Parathyroid adenoma (tissue), 2 donors: Measurements from ENCODE around the gene SMIM36.

Source experiments
- H2AFZ ChIP-seq: fragments of 300-600 bp; sonication (generic); one replicate; pipeline ENCODE4 v1.7.0; 2017; ENCODE audit warnings: antibody characterized with exemption, mild to moderate bottlenecking
- H3K27ac ChIP-seq: fragments of 300-600 bp; sonication (generic); one replicate; pipeline ENCODE4 v1.7.0; 2017
- H3K27me3 ChIP-seq: fragments of 300-600 bp; sonication (generic); one replicate; pipeline ENCODE4 v1.7.0; 2017; ENCODE audit warnings: low read length; ENCODE audit not compliant: control insufficient read depth, insufficient read depth
- H3K36me3 ChIP-seq: fragments of 300-600 bp; sonication (generic); one replicate; pipeline ENCODE4 v1.7.0; 2017; ENCODE audit warnings: low read length; ENCODE audit not compliant: control insufficient read depth, insufficient read depth
- H3K4me1 ChIP-seq: fragments of 300-600 bp; sonication (generic); one replicate; pipeline ENCODE4 v1.7.0; 2017; ENCODE audit warnings: control low read depth
- H3K4me2 ChIP-seq: fragments of 300-600 bp; sonication (generic); one replicate; pipeline ENCODE4 v1.7.0; 2017; ENCODE audit warnings: low read length
- H3K4me3 ChIP-seq: fragments of 300-600 bp; sonication (generic); one replicate; pipeline ENCODE4 v1.7.0; 2017; ENCODE audit warnings: low read depth, low read length
- H3K79me2 ChIP-seq: fragments of 300-600 bp; sonication (generic); one replicate; pipeline ENCODE4 v1.7.0; 2017; ENCODE audit warnings: control low read depth
- H3K9ac ChIP-seq: fragments of 300-600 bp; sonication (generic); one replicate; pipeline ENCODE4 v1.7.0; 2017; ENCODE audit warnings: mild to moderate bottlenecking
- H3K9me3 ChIP-seq: fragments of 300-600 bp; sonication (generic); one replicate; pipeline ENCODE4 v1.7.0; 2017; ENCODE audit warnings: low read length; ENCODE audit not compliant: control insufficient read depth
- TF ChIP-seq, protein P1 (sequence below): fragments of 300-600 bp; sonication (generic); IDR thresholded peaks from one replicate; pipeline ENCODE4 v1.7.0; 2017; ENCODE audit warnings: antibody characterized with exemption, mild to moderate bottlenecking
- donor health status: primary hyperparathyroidism.

The SMIM36 gene

DNA sequence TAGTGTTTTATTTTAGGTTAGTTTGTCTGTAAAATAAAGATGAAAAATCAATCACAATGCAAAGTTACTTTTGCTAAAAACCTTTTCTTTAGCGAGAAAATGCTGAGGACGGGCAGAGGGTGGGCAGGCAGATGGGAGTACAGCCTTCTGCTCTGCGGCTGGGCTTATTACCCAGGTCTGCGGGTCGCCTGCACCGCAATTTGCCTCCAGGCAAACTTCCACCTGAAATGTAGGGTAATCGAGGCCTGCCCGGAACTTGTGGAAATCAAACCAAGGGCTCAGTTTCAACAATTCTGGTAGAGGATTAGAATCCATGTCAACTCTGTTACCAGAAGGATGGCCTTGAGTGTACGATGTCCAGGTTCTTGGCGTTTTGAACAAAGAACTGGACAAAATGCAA is 67.3 kb downstream of the SMIM36 start:
- Histone ChIP-seq H3K9me3 (no peaks in the 10 kb centered on the region), H3K4me3 (no peak overlapping the region), H3K36me3 (no peaks in the 10 kb centered on the region), H3K4me2 (no peak overlapping the region), H3K4me1 (peaks cover 23% of the 10 kb centered on the region), H3K79me2 (no peaks in the 10 kb centered on the region), H3K27ac (no peak overlapping the region), H2AFZ (no peak overlapping the region), H3K27me3 (no peaks in the 10 kb centered on the region), H3K9ac (no peak overlapping the region)
- TF ChIP-seq, protein P1, sequence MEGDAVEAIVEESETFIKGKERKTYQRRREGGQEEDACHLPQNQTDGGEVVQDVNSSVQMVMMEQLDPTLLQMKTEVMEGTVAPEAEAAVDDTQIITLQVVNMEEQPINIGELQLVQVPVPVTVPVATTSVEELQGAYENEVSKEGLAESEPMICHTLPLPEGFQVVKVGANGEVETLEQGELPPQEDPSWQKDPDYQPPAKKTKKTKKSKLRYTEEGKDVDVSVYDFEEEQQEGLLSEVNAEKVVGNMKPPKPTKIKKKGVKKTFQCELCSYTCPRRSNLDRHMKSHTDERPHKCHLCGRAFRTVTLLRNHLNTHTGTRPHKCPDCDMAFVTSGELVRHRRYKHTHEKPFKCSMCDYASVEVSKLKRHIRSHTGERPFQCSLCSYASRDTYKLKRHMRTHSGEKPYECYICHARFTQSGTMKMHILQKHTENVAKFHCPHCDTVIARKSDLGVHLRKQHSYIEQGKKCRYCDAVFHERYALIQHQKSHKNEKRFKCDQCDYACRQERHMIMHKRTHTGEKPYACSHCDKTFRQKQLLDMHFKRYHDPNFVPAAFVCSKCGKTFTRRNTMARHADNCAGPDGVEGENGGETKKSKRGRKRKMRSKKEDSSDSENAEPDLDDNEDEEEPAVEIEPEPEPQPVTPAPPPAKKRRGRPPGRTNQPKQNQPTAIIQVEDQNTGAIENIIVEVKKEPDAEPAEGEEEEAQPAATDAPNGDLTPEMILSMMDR = no peak

DNA sequence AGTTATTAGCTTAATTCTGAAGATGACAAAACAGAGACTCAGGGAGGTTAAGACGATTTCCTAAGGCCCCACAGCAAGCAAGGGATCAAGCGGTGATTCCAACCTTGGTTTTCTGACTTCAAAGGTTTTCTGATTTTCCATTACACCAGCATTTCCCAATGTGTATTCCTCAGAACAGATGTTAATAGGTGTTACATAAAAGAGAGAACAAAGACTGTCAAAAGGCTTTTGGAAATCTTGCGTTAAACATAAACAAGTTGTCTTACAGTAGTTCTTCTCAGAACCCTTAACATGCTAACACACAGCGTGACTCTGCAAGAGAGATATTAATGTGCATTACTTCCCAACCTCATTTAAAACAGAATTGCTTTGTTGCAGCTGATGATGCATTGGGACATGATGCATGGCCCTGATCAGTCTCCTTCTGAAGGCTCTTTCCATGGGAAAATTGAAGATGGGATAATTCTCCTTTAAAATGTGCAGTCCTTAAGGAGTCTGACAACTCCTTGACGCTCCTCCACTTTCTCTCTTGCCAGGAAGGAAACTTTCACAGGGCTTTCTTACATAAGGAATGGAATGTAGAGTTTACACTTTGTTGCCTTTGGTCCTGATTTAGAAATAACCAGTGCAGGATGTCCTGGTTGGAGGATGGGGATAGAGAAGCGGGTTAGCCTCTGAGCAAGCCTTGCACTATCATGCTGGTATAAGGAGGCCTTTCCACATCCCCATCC is 68.1 kb downstream of the SMIM36 start:
- H3K4me1 ChIP-seq = peaks cover 18% of the 10 kb centered on the region
- H3K27me3 ChIP-seq = no peaks in the 10 kb centered on the region
- H3K36me3 ChIP-seq = no peaks in the 10 kb centered on the region
- H3K27ac ChIP-seq = no peak overlapping the region
- no peak overlapping the region for H3K4me2 ChIP-seq
- H3K9me3 ChIP-seq = no peaks in the 10 kb centered on the region
- TF ChIP-seq, protein P1 = no peak
- no peak overlapping the region for H2AFZ ChIP-seq
- H3K79me2 ChIP-seq = no peaks in the 10 kb centered on the region
- no peak overlapping the region for H3K9ac ChIP-seq
- no peak overlapping the region for H3K4me3 ChIP-seq

DNA sequence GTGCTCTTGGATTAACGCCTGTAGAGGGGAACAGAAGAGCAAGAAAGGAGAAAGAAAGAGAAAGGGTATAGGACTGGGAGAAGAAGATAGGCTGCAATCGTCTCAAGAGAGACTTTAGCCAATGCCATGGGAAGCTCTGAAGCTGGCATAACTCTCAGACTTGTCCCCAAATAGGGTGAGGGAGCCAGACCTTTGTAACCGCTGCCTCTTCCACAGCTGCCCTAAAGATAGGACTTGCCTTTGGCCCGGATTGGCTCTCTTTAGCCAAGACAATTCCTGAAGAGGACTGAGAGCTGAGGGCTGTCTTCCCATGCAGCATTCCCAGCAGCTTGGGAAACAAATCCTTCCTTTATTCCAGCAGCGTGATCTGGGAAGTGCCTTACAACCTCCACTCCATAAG is 68.8 kb downstream of the SMIM36 start:
- Histone ChIP-seq H3K4me1 (peaks cover 21% of the 10 kb centered on the region), H3K79me2 (no peaks in the 10 kb centered on the region), H3K4me2 (no peak overlapping the region), H3K36me3 (no peaks in the 10 kb centered on the region), H2AFZ (no peak overlapping the region), H3K27me3 (no peaks in the 10 kb centered on the region), H3K27ac (no peak overlapping the region), H3K9me3 (no peaks in the 10 kb centered on the region), H3K4me3 (no peak overlapping the region), H3K9ac (no peak overlapping the region)
- TF ChIP-seq, protein P1 = no peak

DNA sequence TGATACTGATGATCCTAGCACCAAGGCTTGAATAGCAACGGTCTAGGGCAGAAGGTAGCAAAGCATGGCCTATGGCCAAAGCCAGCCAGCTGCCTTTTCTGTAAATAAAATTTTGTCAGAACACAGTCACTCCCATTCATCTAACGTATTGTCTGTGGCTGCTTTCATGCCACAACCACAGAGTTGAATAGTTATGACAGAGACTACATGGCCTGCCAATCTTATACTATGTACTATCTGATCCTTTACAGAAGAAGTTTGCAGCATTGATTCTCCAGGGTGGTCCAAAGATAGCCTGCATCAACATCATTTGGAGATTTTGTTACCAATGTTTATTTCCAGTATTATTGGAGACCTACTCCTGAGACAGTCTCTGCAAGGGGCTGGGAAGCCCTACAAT is 69.7 kb downstream of the SMIM36 start:
- Histone ChIP-seq H3K4me2 (no peak overlapping the region), H3K4me1 (peaks cover 29% of the 10 kb centered on the region), H3K27me3 (no peaks in the 10 kb centered on the region), H3K9ac (no peak overlapping the region), H3K4me3 (no peak overlapping the region), H3K27ac (peak overlapping the region; percentile 30), H2AFZ (peak overlapping the region; percentile 47), H3K79me2 (no peaks in the 10 kb centered on the region), H3K9me3 (no peaks in the 10 kb centered on the region), H3K36me3 (no peaks in the 10 kb centered on the region)
- TF ChIP-seq, protein P1 = no peak

DNA sequence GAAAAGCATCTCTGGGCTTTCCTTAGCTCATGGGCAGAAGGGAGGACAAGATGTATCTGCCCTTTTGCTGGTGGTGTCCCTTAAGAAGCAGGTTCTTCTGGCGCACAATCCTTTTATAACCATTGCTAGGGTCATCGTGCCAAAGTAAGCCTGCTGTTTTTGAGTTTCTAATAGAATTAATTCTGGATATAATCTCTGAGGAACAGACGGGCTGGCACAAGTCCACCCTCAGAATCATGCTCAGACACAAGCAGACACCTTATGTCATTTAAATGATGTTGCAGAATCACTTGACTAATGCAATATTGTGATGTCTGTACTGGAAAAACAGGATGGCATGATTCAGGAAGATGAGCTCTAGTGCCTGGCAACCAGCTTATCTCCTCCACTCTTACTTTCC is 70.9 kb downstream of the SMIM36 start:
- no peaks in the 10 kb centered on the region for H3K36me3 ChIP-seq
- H3K27me3 ChIP-seq = no peaks in the 10 kb centered on the region
- H3K4me1 ChIP-seq = peaks cover 24% of the 10 kb centered on the region
- no peak overlapping the region for H3K4me3 ChIP-seq
- peak overlapping the region; percentile 30 for H3K27ac ChIP-seq
- no peak overlapping the region for H3K4me2 ChIP-seq
- no peaks in the 10 kb centered on the region for H3K79me2 ChIP-seq
- H2AFZ ChIP-seq = no peak overlapping the region
- H3K9me3 ChIP-seq = no peaks in the 10 kb centered on the region
- no peak overlapping the region for H3K9ac ChIP-seq
- TF ChIP-seq, protein P1 = no peak
